Colonic mucosa (tissue), 4 donors: Measurements from ENCODE around the gene BTRC. TPM values are rescaled to one million over a fixed set of nuclear protein-coding genes. Genes with fewer than 3 reads are reported as not detected.
"Not testable (repeated sequence)": the region's sequence is repeated elsewhere in the genome, so short reads cannot be mapped to it uniquely, and the experiment has no call there.

Experiments used
- DNase-seq: peaks from one replicate; pipeline ENCODE4 v3.0.0-alpha.2; 2020
- H3K27ac ChIP-seq: fragments of 200-600 bp; one replicate; pipeline ENCODE4 v1.8.0; 2021
- H3K27me3 ChIP-seq: fragments of 200-600 bp; one replicate; pipeline ENCODE4 v1.8.0; 2021
- H3K36me3 ChIP-seq: fragments of 200-600 bp; one replicate; pipeline ENCODE4 v1.8.0; 2021
- H3K4me1 ChIP-seq: fragments of 200-600 bp; one replicate; pipeline ENCODE4 v1.8.0; 2021; ENCODE audit warnings: mild to moderate bottlenecking
- H3K4me3 ChIP-seq: fragments of 200-600 bp; one replicate; pipeline ENCODE4 v1.8.0; 2021
- H3K9ac ChIP-seq, 2 donors: one replicate each; pipeline ENCODE4 v1.7.0; 2013; ENCODE audit warnings: control low read depth in 2 of 2, low read depth in 2 of 2, low read length in 2 of 2
- H3K9me3 ChIP-seq: fragments of 200-600 bp; one replicate; pipeline ENCODE4 v1.8.0; 2021
- intact Hi-C: fragments of 100-400 bp; cut with DNase I; formaldehyde crosslinking; loops from one replicate; pipeline ENCODE4 v1.14.1; 2022
- total RNA-seq, 2 donors: library from RNA; stranded (reverse); fragmentation: NEBNext Ultra II Directional in 1 of 2; extraction: Animal tissue kit (Norgen Biotek cat#: 25700) in 1 of 2; gene quantifications; one replicate each; pipeline ENCODE4 v1.2.1, GENCODE V29; 2021
- TF ChIP-seq, protein P1 (sequence below): fragments of 200-600 bp; IDR thresholded peaks from one replicate; pipeline ENCODE4 v1.8.0; 2022; ENCODE audit warnings: antibody characterized with exemption, mild to moderate bottlenecking
- donor health status: healthy.
- donor health status: DM: no; HTN: no; CAD: no.
- donor health status: DM: no; HTN: no; CAD: no.

The BTRC gene
- total RNA-seq, 2 donors from 2014 or later, result 9.9 to 10.5 TPM

GRCh38 chr10:101579516-101579870 is 225.5 kb downstream of the BTRC start:
- DNase-seq, result no peak
- intact Hi-C loops, result no loop called here
- no peak overlapping the region for H3K27ac ChIP-seq
- H3K36me3 ChIP-seq, result peaks cover 9% of the 10 kb centered on the region
- TF ChIP-seq, protein P1, sequence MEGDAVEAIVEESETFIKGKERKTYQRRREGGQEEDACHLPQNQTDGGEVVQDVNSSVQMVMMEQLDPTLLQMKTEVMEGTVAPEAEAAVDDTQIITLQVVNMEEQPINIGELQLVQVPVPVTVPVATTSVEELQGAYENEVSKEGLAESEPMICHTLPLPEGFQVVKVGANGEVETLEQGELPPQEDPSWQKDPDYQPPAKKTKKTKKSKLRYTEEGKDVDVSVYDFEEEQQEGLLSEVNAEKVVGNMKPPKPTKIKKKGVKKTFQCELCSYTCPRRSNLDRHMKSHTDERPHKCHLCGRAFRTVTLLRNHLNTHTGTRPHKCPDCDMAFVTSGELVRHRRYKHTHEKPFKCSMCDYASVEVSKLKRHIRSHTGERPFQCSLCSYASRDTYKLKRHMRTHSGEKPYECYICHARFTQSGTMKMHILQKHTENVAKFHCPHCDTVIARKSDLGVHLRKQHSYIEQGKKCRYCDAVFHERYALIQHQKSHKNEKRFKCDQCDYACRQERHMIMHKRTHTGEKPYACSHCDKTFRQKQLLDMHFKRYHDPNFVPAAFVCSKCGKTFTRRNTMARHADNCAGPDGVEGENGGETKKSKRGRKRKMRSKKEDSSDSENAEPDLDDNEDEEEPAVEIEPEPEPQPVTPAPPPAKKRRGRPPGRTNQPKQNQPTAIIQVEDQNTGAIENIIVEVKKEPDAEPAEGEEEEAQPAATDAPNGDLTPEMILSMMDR, result no peak
- no peak overlapping the region for H3K4me3 ChIP-seq
- H3K27me3 ChIP-seq, result no peaks in the 10 kb centered on the region
- H3K4me1 ChIP-seq, result no peaks in the 10 kb centered on the region
- H3K9me3 ChIP-seq, result no peaks in the 10 kb centered on the region
- no peak overlapping the region for H3K9ac ChIP-seq

DNA sequence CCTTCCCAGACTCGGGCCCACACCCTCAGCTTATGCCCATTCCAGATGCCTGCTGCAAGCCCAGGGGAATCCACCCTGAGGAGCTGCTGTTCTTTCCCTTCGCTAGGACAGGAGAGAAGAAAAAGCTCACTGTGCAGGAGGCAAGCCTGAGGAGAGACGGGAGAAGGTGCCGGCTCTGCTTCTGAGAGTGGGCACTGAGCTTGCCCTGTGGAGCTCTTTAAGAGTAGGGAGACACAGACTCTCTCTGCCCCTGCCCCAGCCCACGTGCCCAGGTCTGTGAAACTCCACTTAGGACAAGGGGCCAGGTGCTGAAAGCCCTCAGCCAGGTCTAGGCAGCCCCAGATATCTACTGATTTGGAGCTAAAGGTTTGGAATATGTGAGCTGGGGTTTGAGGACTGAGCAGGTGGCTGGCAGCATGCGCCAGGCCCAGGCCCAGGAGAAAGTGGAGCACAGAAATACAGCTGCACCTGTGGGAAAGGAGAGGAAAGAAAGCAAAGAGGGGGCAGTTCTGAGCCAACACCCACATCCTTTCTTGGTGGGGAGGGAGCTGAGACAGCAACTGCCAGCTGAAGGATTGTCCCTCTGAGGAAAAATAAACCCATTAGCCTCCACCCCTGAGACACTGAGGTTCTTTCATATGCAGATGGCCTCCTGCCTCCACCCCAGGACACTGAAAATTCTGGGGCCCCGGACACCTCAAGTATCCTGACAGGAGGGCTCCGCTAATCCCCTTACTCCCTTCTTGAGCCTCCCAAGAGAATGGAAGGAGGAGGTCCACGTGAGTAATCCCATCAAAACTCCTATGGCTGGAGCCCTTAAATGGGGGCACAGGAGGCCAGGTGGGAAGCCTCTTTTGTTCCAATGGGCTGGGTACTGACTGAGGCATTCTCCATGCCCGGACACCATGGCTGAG is 226.8 kb downstream of the BTRC start:
- Histone ChIP-seq H3K9me3 (no peaks in the 10 kb centered on the region), H3K27ac (no peak overlapping the region), H3K36me3 (peaks cover 9% of the 10 kb centered on the region), H3K4me3 (no peak overlapping the region), H3K4me1 (no peaks in the 10 kb centered on the region), H3K9ac (no peak overlapping the region), H3K27me3 (no peaks in the 10 kb centered on the region)
- DNase-seq, result no peak
- TF ChIP-seq, protein P1, result no peak
- intact Hi-C loops, result no loop called here

GRCh38 chr10:101585841-101586240 is 231.9 kb downstream of the BTRC start:
- H3K36me3 ChIP-seq, result no peaks in the 10 kb centered on the region
- H3K9me3 ChIP-seq, result no peaks in the 10 kb centered on the region
- intact Hi-C loops, result loop anchor here (5.0 kb wide), 1 partner anchor 196 kb away; the partner anchor contains the start of gene NPM3
- H3K27me3 ChIP-seq, result no peaks in the 10 kb centered on the region
- DNase-seq, result no peak
- H3K9ac ChIP-seq, result no peak overlapping the region
- TF ChIP-seq, protein P1, result no peak
- H3K27ac ChIP-seq, result no peak overlapping the region
- H3K4me1 ChIP-seq, result peaks cover 4% of the 10 kb centered on the region
- H3K4me3 ChIP-seq, result no peak overlapping the region

GRCh38 chr10:101587725-101588653 is 234.0 kb downstream of the BTRC start, which contains the start of the genes DPCD and POLL:
TSS of gene DPCD (plus strand) at chr10:101588321. CDS start at chr10:101588337, 16 bp downstream.
TSS of gene POLL (minus strand) at chr10:101588257. CDS start at chr10:101587360, 897 bp downstream.
- TF ChIP-seq, protein P1, result no peak
- H3K27ac ChIP-seq, result peak within 1 kb of the TSS; percentile 23
- intact Hi-C loops, result loop anchor here (5.0 kb wide), 1 partner anchor 194 kb away; the partner anchor contains the start of gene NPM3
- H3K27me3 ChIP-seq, result no peaks in the 10 kb centered on the region
- H3K9ac ChIP-seq, result peak within 1 kb of the TSS; percentile 83 to 91
- DNase-seq, result peak; percentile 98
- H3K36me3 ChIP-seq, result no peaks in the 10 kb centered on the region
- H3K4me1 ChIP-seq, result peaks cover 4% of the 10 kb centered on the region
- peak within 1 kb of the TSS; percentile 95 for H3K4me3 ChIP-seq
- no peaks in the 10 kb centered on the region for H3K9me3 ChIP-seq

GRCh38 chr10:101588879-101589278 is 234.9 kb downstream of the BTRC start:
- peak overlapping the region in 1 of 2 donors; percentile 91 for H3K9ac ChIP-seq

DNA sequence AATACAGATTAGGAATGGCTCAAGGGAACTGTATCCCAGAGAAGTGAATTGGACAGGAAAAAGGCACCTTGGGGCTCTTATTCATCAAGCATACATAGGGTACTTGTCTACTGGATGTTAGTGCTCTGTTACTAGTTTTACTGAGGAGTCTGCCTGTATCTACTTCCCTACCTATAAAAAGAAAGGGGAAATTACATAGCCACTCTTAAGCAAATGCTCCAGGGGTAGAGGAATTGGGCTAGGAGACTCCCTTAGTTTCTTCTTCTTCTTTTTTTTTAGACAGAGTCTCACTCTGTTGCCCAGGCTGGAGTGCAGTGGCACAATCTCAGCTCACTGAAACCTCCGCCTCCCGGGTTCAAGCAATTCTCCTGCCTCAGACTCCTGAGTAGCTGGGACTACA is 239.4 kb downstream of the BTRC start:
- H3K4me3 ChIP-seq, H3K9ac ChIP-seq, intact Hi-C loops, H3K36me3 ChIP-seq, H3K27me3 ChIP-seq, H3K4me1 ChIP-seq, H3K27ac ChIP-seq, DNase-seq, H3K9me3 ChIP-seq: not testable (repeated sequence)

More at GRCh38 chr10:101588879-101589278, 234.9 kb downstream of the BTRC start:
- Histone ChIP-seq H3K36me3 (no peaks in the 10 kb centered on the region), H3K4me1 (peaks cover 4% of the 10 kb centered on the region), H3K9me3 (no peaks in the 10 kb centered on the region), H3K27ac (no peak overlapping the region), H3K4me3 (peak overlapping the region; percentile 95), H3K27me3 (no peaks in the 10 kb centered on the region)
- no peak for DNase-seq
- TF ChIP-seq, protein P1, result no peak
- intact Hi-C loops, result loop anchor here (5.0 kb wide), 1 partner anchor 193 kb away; the partner anchor contains the start of gene NPM3
